K562 (cell line): ENCODE data around the gene COLQ. TPM values are rescaled to one million over a fixed set of nuclear protein-coding genes. Genes with fewer than 3 reads are reported as not detected.

ENCODE experiments used
- ADNP ChIP-seq: fragments of 200-800 bp; sonication (Bioruptor generic); IDR thresholded peaks from 2 replicates; pipeline ENCODE4 v1.6.1; 2016; ENCODE audit warnings: missing genetic modification characterization, missing compliant biosample characterization
- AFF4 ChIP-seq: sonication (generic); formaldehyde crosslinking; IDR thresholded peaks from 2 replicates; pipeline ENCODE4 v1.8.0; 2023; ENCODE audit warnings: mild to moderate bottlenecking, missing genetic modification reagents
- ARNT ChIP-seq, 2 experiments: fragments of 450-650 bp; IDR thresholded peaks; 2 replicates each; pipeline ENCODE4 v1.6.1; 2016; ENCODE audit warnings: mild to moderate bottlenecking in 1 of 2
- BDP1 ChIP-seq: IDR thresholded peaks from 3 replicates; pipeline ENCODE4 v1.6.1; 2011; ENCODE audit not compliant: insufficient read length, insufficient read depth
- EWSR1 ChIP-seq: fragments of 450-650 bp; IDR thresholded peaks from 2 replicates; pipeline ENCODE4 v1.6.1; 2018; ENCODE audit warnings: borderline replicate concordance, mild to moderate bottlenecking, low read depth, moderate library complexity; ENCODE audit not compliant: partially characterized antibody
- GMEB1 ChIP-seq: fragments of 250-450 bp; sonication (Bioruptor Pico); IDR thresholded peaks from 2 replicates; pipeline ENCODE4 v1.4.0; 2020; ENCODE audit warnings: mild to moderate bottlenecking
- HNRNPLL ChIP-seq: fragments of 200-400 bp; formaldehyde crosslinking; IDR thresholded peaks from 2 replicates; pipeline ENCODE4 v1.6.1; 2017; ENCODE audit warnings: low read length, low read depth, mild to moderate bottlenecking; ENCODE audit not compliant: poor library complexity, severe bottlenecking
- HOXB6 ChIP-seq: fragments of 250-450 bp; sonication (Bioruptor Pico); IDR thresholded peaks from 2 replicates; pipeline ENCODE4 v1.5.1; 2022; ENCODE audit warnings: mild to moderate bottlenecking, borderline replicate concordance
- NFIC ChIP-seq: fragments of 450-650 bp; IDR thresholded peaks from 2 replicates; pipeline ENCODE4 v1.6.1; 2017; ENCODE audit warnings: mild to moderate bottlenecking, inconsistent platforms
- REST ChIP-seq, 2 experiments: fragments of 450-650 bp; formaldehyde crosslinking in 1 of 2; IDR thresholded peaks; 2 replicates each; pipeline versions ENCODE4 v1.4.0 to v1.6.1; 2014 to 2020; ENCODE audit warnings: mild to moderate bottlenecking in 2 of 2, borderline replicate concordance in 1 of 2, low read depth in 1 of 2
- TFAM ChIP-seq: fragments of 250-450 bp; sonication (Bioruptor Pico); conservative IDR thresholded peaks from 2 replicates; pipeline ENCODE4 v1.5.0; 2021; ENCODE audit warnings: mild to moderate bottlenecking, moderate library complexity
- U2AF1 ChIP-seq: fragments of 200-400 bp; formaldehyde crosslinking; optimal IDR thresholded peaks from 2 replicates; pipeline ENCODE3; 2017; ENCODE audit warnings: mild to moderate bottlenecking, low read depth, low read length, moderate library complexity
- YBX1 ChIP-seq: fragments of 450-650 bp; IDR thresholded peaks from 2 replicates; pipeline ENCODE4 v1.7.1; 2016; ENCODE audit warnings: mild to moderate bottlenecking
- ZNF384 ChIP-seq: IDR thresholded peaks from 2 replicates; pipeline ENCODE4 v1.6.1; 2012; ENCODE audit warnings: low read depth, low read length, improper control_type of control experiment
- polyA plus RNA-seq, 8 experiments: library from polyadenylated mRNA; depleted of rRNA in 4 of 8; stranded (reverse) in 5 of 8; unstranded in 3 of 8; fragments of >200 nt; fragmentation: Nextera tagmentation in 2 of 8; fragmentation: Illumina TruSeq in 1 of 8; extraction: Ambion mirVana in 2 of 8; extraction: Trizol in 1 of 8; gene quantifications; 2 replicates each; pipeline versions ENCODE4 v1.2.1 to v1.2.3, GENCODE V29; 2011 to 2014; ENCODE audit warnings: inconsistent platforms in 1 of 8, missing spikeins in 1 of 8
- total RNA-seq, 7 experiments: library from RNA; depleted of rRNA in 6 of 7; stranded (reverse); fragments of >200 nt in 6 of 7; fragmentation: Illumina TruSeq in 2 of 7; extraction: Trizol in 2 of 7; gene quantifications; 2 replicates each; pipeline versions ENCODE4 v1.2.1 to v1.2.3, GENCODE V29; 2011 to 2021; ENCODE audit warnings: low replicate concordance in 1 of 7

Gene COLQ
- total and polyA plus RNA-seq, 9 of the 15 experiments (the other 6 are each of a cell fraction or from before 2014, with no cell fraction given): 0.04 to 0.36 (median 0.27) TPM; not detected in 4

- TF ChIP-seq AFF4 (CRISPR knock-in tag) (no peak; the same call in none of the 2 replicates), REST (IDR thresholded peaks at IDR 0.05; ENCODE audit: borderline replicate concordance) (no peak), REST (CRISPR knock-in tag; IDR thresholded peaks at IDR 0.05; ENCODE audit: low read depth) (no peak), NFIC (peak; percentile 56), TFAM (no peak), GMEB1 (CRISPR knock-in tag) (no peak), HNRNPLL (no peak), ZNF384 (no peak), YBX1 (no peak), HOXB6 (CRISPR knock-in tag) (no peak), U2AF1 (no peak), EWSR1 (no peak), BDP1 (no peak), ARNT (IDR thresholded peaks at IDR 0.05) (no peak), ADNP (tag) (no peak)
Measured at GRCh38 chr3:15427182-15427880, 94.2 kb downstream of the COLQ start, which contains the start of the genes EAF1 and METTL6 (continued).
